H9 (cell line): ENCODE data around the gene SGSM2. TPM values are rescaled to one million over a fixed set of nuclear protein-coding genes. Genes with fewer than 3 reads are reported as not detected.

Source experiments
- DNase-seq: peaks from one replicate; pipeline ENCODE4 v3.0.0-alpha.2; 2017
- H2AFZ ChIP-seq: one replicate; pipeline ENCODE4 v1.6.1; 2013; ENCODE audit warnings: mild to moderate bottlenecking, low read length, control low read depth, moderate library complexity
- H2AK5ac ChIP-seq: 2 replicates; pipeline ENCODE4 v1.6.1; 2013; ENCODE audit warnings: low read length, control low read depth, mixed read lengths; ENCODE audit not compliant: insufficient read length
- H2BK120ac ChIP-seq: one replicate; pipeline ENCODE4 v1.6.1; 2013; ENCODE audit warnings: low read depth, mild to moderate bottlenecking, low read length, control low read depth, inconsistent platforms; ENCODE audit not compliant: poor library complexity, severe bottlenecking
- H2BK12ac ChIP-seq: 2 replicates; pipeline ENCODE4 v1.6.1; 2013; ENCODE audit warnings: low read length, control low read depth, mixed read lengths, low read depth; ENCODE audit not compliant: insufficient read length
- H2BK15ac ChIP-seq: 2 replicates; pipeline ENCODE4 v1.6.1; 2013; ENCODE audit warnings: low read depth, low read length, control low read depth
- H2BK20ac ChIP-seq: one replicate; pipeline ENCODE4 v1.6.1; 2013; ENCODE audit warnings: low read depth, mild to moderate bottlenecking, low read length, control low read depth, inconsistent platforms; ENCODE audit not compliant: poor library complexity, severe bottlenecking
- H2BK5ac ChIP-seq: 2 replicates; pipeline ENCODE4 v1.6.1; 2013; ENCODE audit warnings: low read length, control low read depth, mixed read lengths; ENCODE audit not compliant: insufficient read length
- H3K14ac ChIP-seq: 2 replicates; pipeline ENCODE4 v1.6.1; 2013; ENCODE audit warnings: low read length, control low read depth; ENCODE audit not compliant: insufficient read depth
- H3K18ac ChIP-seq: 2 replicates; pipeline ENCODE4 v1.6.1; 2013; ENCODE audit warnings: low read depth, mild to moderate bottlenecking, mixed read lengths, low read length, control low read depth; ENCODE audit not compliant: insufficient read length
- H3K23ac ChIP-seq: 2 replicates; pipeline ENCODE4 v1.6.1; 2013; ENCODE audit warnings: low read length, control low read depth, mixed read lengths, low read depth; ENCODE audit not compliant: insufficient read length
- H3K23me2 ChIP-seq: 2 replicates; pipeline ENCODE4 v1.6.1; 2013; ENCODE audit warnings: low read depth, mild to moderate bottlenecking, mixed read lengths, low read length, control low read depth; ENCODE audit not compliant: insufficient read length, poor library complexity, severe bottlenecking
- H3K27ac ChIP-seq: 2 replicates; pipeline ENCODE4 v1.5.1; 2013; ENCODE audit warnings: low read length, control low read depth, mixed read lengths, low read depth; ENCODE audit not compliant: insufficient read length
- H3K27me3 ChIP-seq: 2 replicates; pipeline ENCODE4 v1.6.1; 2013; ENCODE audit warnings: low read length, control low read depth, inconsistent platforms; ENCODE audit not compliant: insufficient read depth
- H3K4ac ChIP-seq: 2 replicates; pipeline ENCODE4 v1.6.1; 2013; ENCODE audit warnings: low read depth, mild to moderate bottlenecking, control low read depth, inconsistent platforms, low read length, moderate library complexity
- H3K4me1 ChIP-seq: 2 replicates; pipeline ENCODE4 v1.6.1; 2013; ENCODE audit warnings: low read length, control low read depth, inconsistent platforms; ENCODE audit not compliant: insufficient read depth
- H3K4me2 ChIP-seq: 2 replicates; pipeline ENCODE4 v1.6.1; 2013; ENCODE audit warnings: low read length, control low read depth, mixed read lengths; ENCODE audit not compliant: insufficient read length, insufficient read depth
- H3K56ac ChIP-seq: 2 replicates; pipeline ENCODE4 v1.6.1; 2013; ENCODE audit warnings: low read depth, mild to moderate bottlenecking, mixed read lengths, low read length, control low read depth; ENCODE audit not compliant: insufficient read length
- H3K79me1 ChIP-seq: 2 replicates; pipeline ENCODE4 v1.6.1; 2013; ENCODE audit warnings: low read depth, mild to moderate bottlenecking, moderate library complexity, low read length, control low read depth, inconsistent platforms; ENCODE audit not compliant: insufficient read depth, poor library complexity, severe bottlenecking
- H3K79me2 ChIP-seq: 2 replicates; pipeline ENCODE4 v1.6.1; 2013; ENCODE audit warnings: low read length, control low read depth, inconsistent platforms; ENCODE audit not compliant: insufficient read depth
- H3K9ac ChIP-seq: 2 replicates; pipeline ENCODE4 v1.6.1; 2013; ENCODE audit warnings: low read length, control low read depth, mixed read lengths; ENCODE audit not compliant: insufficient read length; ENCODE audit errors: extremely low read depth
- H3K9me3 ChIP-seq: one replicate; pipeline ENCODE4 v1.6.1; 2013; ENCODE audit warnings: low read depth, low read length, inconsistent platforms; ENCODE audit not compliant: control insufficient read depth
- H3T11ph ChIP-seq: one replicate; pipeline ENCODE4 v1.6.1; 2013; ENCODE audit warnings: mild to moderate bottlenecking, low read length, control low read depth, inconsistent platforms
- H4K20me1 ChIP-seq: one replicate; pipeline ENCODE4 v1.6.1; 2013; ENCODE audit not compliant: control insufficient read depth, insufficient read length, insufficient read depth
- H4K5ac ChIP-seq: 2 replicates; pipeline ENCODE4 v1.6.1; 2013; ENCODE audit warnings: low read depth, mild to moderate bottlenecking, mixed read lengths, low read length, control low read depth; ENCODE audit not compliant: insufficient read length
- H4K8ac ChIP-seq: replicated peaks from 2 replicates; pipeline ENCODE4 v1.6.1; 2013; ENCODE audit warnings: low read length, control low read depth, mixed read lengths, low read depth; ENCODE audit not compliant: insufficient read length
- H4K91ac ChIP-seq: 2 replicates; pipeline ENCODE4 v1.6.1; 2013; ENCODE audit warnings: low read depth, mild to moderate bottlenecking, moderate library complexity, mixed read lengths, low read length, control low read depth; ENCODE audit not compliant: insufficient read length
- H3K27ac Mint-ChIP-seq, 3 experiments: 2 replicates in 2 of 3; 3 replicates in 1 of 3; pipeline ENCODE4 v1.8.0; 2020 to 2021; ENCODE audit warnings: mixed read lengths in 3 of 3, mild to moderate bottlenecking in 1 of 3, moderate library complexity in 1 of 3
- H3K27me3 Mint-ChIP-seq: 2 replicates; pipeline ENCODE4 v1.8.0; 2021; ENCODE audit warnings: low read depth, mild to moderate bottlenecking, moderate library complexity, mixed read lengths
- H3K36me3 Mint-ChIP-seq, 3 experiments: 2 replicates in 2 of 3; 3 replicates in 1 of 3; pipeline ENCODE4 v1.8.0; 2020 to 2021; ENCODE audit warnings: low read depth in 3 of 3, mixed read lengths in 3 of 3; ENCODE audit not compliant: insufficient read depth in 1 of 3
- H3K4me1 Mint-ChIP-seq, 2 experiments: 2 replicates each; pipeline ENCODE4 v1.8.0; 2020; ENCODE audit warnings: mixed read lengths in 2 of 2
- H3K4me3 Mint-ChIP-seq, 2 experiments: 2 replicates in 1 of 2; 3 replicates in 1 of 2; pipeline ENCODE4 v1.8.0; 2020 to 2021; ENCODE audit warnings: mild to moderate bottlenecking in 2 of 2, mixed read lengths in 2 of 2, moderate library complexity in 1 of 2
- H3K9me3 Mint-ChIP-seq, 2 experiments: 2 replicates in 1 of 2; 3 replicates in 1 of 2; pipeline ENCODE4 v1.8.0; 2020; ENCODE audit warnings: mild to moderate bottlenecking in 2 of 2, mixed read lengths in 2 of 2, moderate library complexity in 1 of 2
- WGBS: extraction: QIAGEN DNeasy Blood & Tissue Kit; methylation state at CpG from one replicate; pipeline ENCODE4 v1.1.7; 2013; ENCODE audit warnings: missing lambda C conversion rate, low lambda C conversion rate, mixed read lengths; ENCODE audit not compliant: insufficient read length; ENCODE audit errors: extremely low coverage; 5-methylcytosine and 5-hydroxymethylcytosine counted together
- total RNA-seq: library from RNA; stranded (reverse); gene quantifications from 2 replicates; pipeline ENCODE4 v1.2.1, GENCODE V29; 2021
- TF ChIP-seq, protein P1 (sequence below): fragments of 200-600 bp; sonication (generic); conservative IDR thresholded peaks from 3 replicates; pipeline ENCODE4 v1.8.0; 2021; ENCODE audit warnings: antibody characterized with exemption, mild to moderate bottlenecking

The SGSM2 gene
- total RNA-seq, 1 experiment from 2014 or later = 45.6 TPM

DNA sequence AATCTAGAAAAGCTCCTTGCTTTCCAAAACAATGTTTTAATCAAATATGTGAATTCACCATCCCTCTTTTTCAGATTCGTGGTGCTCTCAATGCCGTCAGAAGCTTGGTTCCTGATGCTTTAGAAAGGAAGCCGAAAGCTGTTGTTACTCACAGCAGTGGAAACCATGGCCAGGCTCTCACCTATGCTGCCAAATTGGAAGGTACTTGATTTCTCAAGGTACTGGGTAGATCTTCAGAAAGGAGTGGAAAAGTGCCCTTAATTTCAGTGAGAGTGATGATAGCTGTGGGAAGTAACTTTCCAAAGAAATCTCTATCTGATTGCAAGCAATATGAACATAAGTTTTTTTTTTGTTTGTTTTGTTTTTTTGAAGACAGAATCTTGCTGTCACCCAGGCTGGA lies 19.5 kb upstream of the SGSM2 start:
- no peaks in the 10 kb centered on the region for H3K79me1 ChIP-seq
- Mint-ChIP-seq H3K27ac (no peak overlapping the region), H3K4me3 (no peak overlapping the region), H3K9me3 (no peaks in the 10 kb centered on the region), H3K36me3 (peaks cover 8 to 14% (median 11%) of the 10 kb centered on the region in 3 experiments; a peak in 6 of 7 replicates), H3K4me1 (no peaks in the 10 kb centered on the region), H3K27me3 (no peaks in the 10 kb centered on the region)
- H3T11ph ChIP-seq = no peak overlapping the region
- H3K79me2 ChIP-seq = no peaks in the 10 kb centered on the region
- H3K18ac ChIP-seq = no peak overlapping the region
- H3K14ac ChIP-seq = no peak overlapping the region
- H2AFZ ChIP-seq = no peak overlapping the region
- H2AK5ac ChIP-seq = no peak overlapping the region
- no peak overlapping the region for H4K91ac ChIP-seq
- H3K27ac ChIP-seq = no peak overlapping the region
- H4K20me1 ChIP-seq = no peaks in the 10 kb centered on the region
- no peak overlapping the region for H3K9ac ChIP-seq
- no peaks in the 10 kb centered on the region for H3K27me3 ChIP-seq
- no peak for DNase-seq
- no peak overlapping the region for H2BK120ac ChIP-seq
- no peak overlapping the region for H2BK5ac ChIP-seq
- no peaks in the 10 kb centered on the region for H3K4me1 ChIP-seq
- H3K9me3 ChIP-seq = no peaks in the 10 kb centered on the region
- no peak overlapping the region for H2BK15ac ChIP-seq
- H4K5ac ChIP-seq = no peak overlapping the region
- no peak overlapping the region for H4K8ac ChIP-seq
- no peak overlapping the region for H3K4me2 ChIP-seq
- H3K4ac ChIP-seq = no peak overlapping the region
- no peaks in the 10 kb centered on the region for H3K23me2 ChIP-seq
- H2BK20ac ChIP-seq = no peak overlapping the region
- H3K56ac ChIP-seq = no peak overlapping the region
- TF ChIP-seq, protein P1, sequence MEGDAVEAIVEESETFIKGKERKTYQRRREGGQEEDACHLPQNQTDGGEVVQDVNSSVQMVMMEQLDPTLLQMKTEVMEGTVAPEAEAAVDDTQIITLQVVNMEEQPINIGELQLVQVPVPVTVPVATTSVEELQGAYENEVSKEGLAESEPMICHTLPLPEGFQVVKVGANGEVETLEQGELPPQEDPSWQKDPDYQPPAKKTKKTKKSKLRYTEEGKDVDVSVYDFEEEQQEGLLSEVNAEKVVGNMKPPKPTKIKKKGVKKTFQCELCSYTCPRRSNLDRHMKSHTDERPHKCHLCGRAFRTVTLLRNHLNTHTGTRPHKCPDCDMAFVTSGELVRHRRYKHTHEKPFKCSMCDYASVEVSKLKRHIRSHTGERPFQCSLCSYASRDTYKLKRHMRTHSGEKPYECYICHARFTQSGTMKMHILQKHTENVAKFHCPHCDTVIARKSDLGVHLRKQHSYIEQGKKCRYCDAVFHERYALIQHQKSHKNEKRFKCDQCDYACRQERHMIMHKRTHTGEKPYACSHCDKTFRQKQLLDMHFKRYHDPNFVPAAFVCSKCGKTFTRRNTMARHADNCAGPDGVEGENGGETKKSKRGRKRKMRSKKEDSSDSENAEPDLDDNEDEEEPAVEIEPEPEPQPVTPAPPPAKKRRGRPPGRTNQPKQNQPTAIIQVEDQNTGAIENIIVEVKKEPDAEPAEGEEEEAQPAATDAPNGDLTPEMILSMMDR = no peak
- no peak overlapping the region for H2BK12ac ChIP-seq
- H3K23ac ChIP-seq = no peak overlapping the region
- WGBS = no CpG with 5 or more reads among the region's 3 CpGs
